Measurements from ENCODE around the gene ADCY1. TPM values are rescaled to one million over a fixed set of nuclear protein-coding genes. Genes with fewer than 3 reads are reported as not detected.
"Not testable (repeated sequence)": the region's sequence is repeated elsewhere in the genome, so short reads cannot be mapped to it uniquely, and the experiment has no call there.

The ADCY1 gene
- polyA plus RNA-seq (2013, experiment 1 of 2) = 1.8 TPM
- 2.1 TPM for polyA plus RNA-seq (2013, experiment 2 of 2)

GRCh38 chr7:45573661-45574415, at the start of gene ADCY1:
ADCY1 (plus strand) TSS chr7:45574368; CDS start chr7:45574544, 176 bp downstream.
- peak within 1 kb of the TSS; percentile 50 for H3K4me3 ChIP-seq (ENCODE audit: extremely low read depth, insufficient read depth, low read length, poor library complexity, severe bottlenecking)
- 13 to 14% methylated on average over 26 to 46 of the region's 74 CpGs for WGBS, 2 experiments (ENCODE audit: insufficient coverage in 2 of 2)
- no peaks in the 10 kb centered on the region for H3K36me3 ChIP-seq (ENCODE audit: control insufficient read depth, insufficient read depth, low read length)
- H3K27ac ChIP-seq (ENCODE audit: low read depth, low read length, severe bottlenecking) = no peak within 1 kb of the TSS
- H3K4me1 ChIP-seq (ENCODE audit: control insufficient read depth, insufficient read depth, low read length, poor library complexity, severe bottlenecking) = no peaks in the 10 kb centered on the region
- H3K9me3 ChIP-seq (ENCODE audit: control insufficient read depth, low read length) = no peaks in the 10 kb centered on the region

- Histone ChIP-seq H3K27ac (ENCODE audit: low read depth, low read length, severe bottlenecking) (no peak overlapping the region), H3K4me3 (ENCODE audit: extremely low read depth, insufficient read depth, low read length, poor library complexity, severe bottlenecking) (no peak overlapping the region), H3K4me1 (ENCODE audit: control insufficient read depth, insufficient read depth, low read length, poor library complexity, severe bottlenecking) (no peaks in the 10 kb centered on the region), H3K36me3 (ENCODE audit: control insufficient read depth, insufficient read depth, low read length) (no peaks in the 10 kb centered on the region), H3K9me3 (ENCODE audit: control insufficient read depth, low read length) (peaks cover 4% of the 10 kb centered on the region)
- 83 to 93% methylated on average over 2 to 3 of the region's 5 CpGs for WGBS, 2 experiments (ENCODE audit: insufficient coverage in 2 of 2)
Measured at GRCh38 chr7:45524445-45524844, 49.7 kb upstream of the ADCY1 start.

- H3K4me1 ChIP-seq (ENCODE audit: control insufficient read depth, insufficient read depth, low read length, poor library complexity, severe bottlenecking) = no peaks in the 10 kb centered on the region
- H3K9me3 ChIP-seq (ENCODE audit: control insufficient read depth, low read length) = peaks cover 4% of the 10 kb centered on the region
- H3K4me3 ChIP-seq (ENCODE audit: extremely low read depth, insufficient read depth, low read length, poor library complexity, severe bottlenecking) = no peak overlapping the region
- H3K36me3 ChIP-seq (ENCODE audit: control insufficient read depth, insufficient read depth, low read length) = no peaks in the 10 kb centered on the region
- H3K27ac ChIP-seq (ENCODE audit: low read depth, low read length, severe bottlenecking) = no peak overlapping the region
Measured at GRCh38 chr7:45525057-45525456, 49.1 kb upstream of the ADCY1 start.

DNA sequence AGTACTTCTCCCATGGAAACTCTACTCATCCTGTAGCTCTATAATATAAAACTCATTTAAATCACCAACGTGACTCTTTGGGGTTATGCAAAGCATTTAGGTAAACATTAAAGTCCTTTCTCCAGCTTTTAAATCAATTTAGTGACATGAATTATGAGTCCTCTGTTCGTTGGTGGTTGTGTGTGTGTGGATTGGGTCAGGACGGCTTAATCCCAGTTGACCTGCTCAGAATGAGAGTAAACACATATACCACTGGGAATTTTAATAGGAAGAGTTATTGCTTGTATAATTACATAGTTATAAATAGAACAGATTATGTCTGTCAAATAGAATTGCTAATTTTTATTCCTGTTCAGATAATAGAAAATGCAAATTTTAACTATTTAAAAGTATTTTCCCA, 30.7 kb upstream of the ADCY1 start:
- H3K9me3 ChIP-seq (ENCODE audit: control insufficient read depth, low read length) = peaks cover 5% of the 10 kb centered on the region
- no peaks in the 10 kb centered on the region for H3K4me1 ChIP-seq (ENCODE audit: control insufficient read depth, insufficient read depth, low read length, poor library complexity, severe bottlenecking)
- no peaks in the 10 kb centered on the region for H3K36me3 ChIP-seq (ENCODE audit: control insufficient read depth, insufficient read depth, low read length)
- 80% methylated on average over 1 of the region's 3 CpGs; no CpG with 5 or more reads in 1 of the 2 experiments for WGBS, 2 experiments (ENCODE audit: insufficient coverage in 2 of 2)
- H3K4me3 ChIP-seq (ENCODE audit: extremely low read depth, insufficient read depth, low read length, poor library complexity, severe bottlenecking) = no peak overlapping the region
- no peak overlapping the region for H3K27ac ChIP-seq (ENCODE audit: low read depth, low read length, severe bottlenecking)

DNA sequence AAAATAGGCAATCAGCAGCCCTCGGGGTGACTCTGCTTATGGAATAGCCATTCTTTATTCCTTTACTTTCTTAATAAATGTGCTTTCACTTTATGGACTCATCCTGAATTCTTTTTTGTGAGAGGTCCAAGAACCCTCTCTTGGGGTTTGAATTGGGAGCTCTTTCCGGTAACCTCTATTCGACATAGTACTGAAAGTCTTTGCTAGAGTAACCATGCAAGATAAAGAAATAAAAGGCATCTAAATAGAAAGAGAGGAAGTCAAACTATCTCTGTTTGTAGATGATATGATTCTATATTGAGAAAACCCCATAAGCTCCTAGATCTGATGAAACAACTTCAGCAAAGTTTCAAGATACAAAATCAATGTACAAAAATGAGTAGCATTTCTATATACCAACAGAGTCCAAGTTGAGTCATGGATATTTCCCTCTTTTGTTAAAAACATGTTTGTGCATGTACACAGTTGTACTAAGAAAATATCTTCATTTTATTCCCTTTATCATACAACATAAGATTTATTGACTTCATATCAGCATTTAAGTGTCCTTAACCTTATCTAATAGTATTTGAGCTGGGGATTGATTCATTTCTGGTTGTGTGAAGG, 29.0 kb upstream of the ADCY1 start:
- not testable (repeated sequence) for H3K27ac ChIP-seq (ENCODE audit: low read depth, low read length, severe bottlenecking); H3K9me3 ChIP-seq (ENCODE audit: control insufficient read depth, low read length); H3K4me1 ChIP-seq (ENCODE audit: control insufficient read depth, insufficient read depth, low read length, poor library complexity, severe bottlenecking); H3K4me3 ChIP-seq (ENCODE audit: extremely low read depth, insufficient read depth, low read length, poor library complexity, severe bottlenecking); H3K36me3 ChIP-seq (ENCODE audit: control insufficient read depth, insufficient read depth, low read length)
- no CpG with 5 or more reads among the region's 3 CpGs for WGBS, 2 experiments (ENCODE audit: insufficient coverage in 2 of 2)

DNA sequence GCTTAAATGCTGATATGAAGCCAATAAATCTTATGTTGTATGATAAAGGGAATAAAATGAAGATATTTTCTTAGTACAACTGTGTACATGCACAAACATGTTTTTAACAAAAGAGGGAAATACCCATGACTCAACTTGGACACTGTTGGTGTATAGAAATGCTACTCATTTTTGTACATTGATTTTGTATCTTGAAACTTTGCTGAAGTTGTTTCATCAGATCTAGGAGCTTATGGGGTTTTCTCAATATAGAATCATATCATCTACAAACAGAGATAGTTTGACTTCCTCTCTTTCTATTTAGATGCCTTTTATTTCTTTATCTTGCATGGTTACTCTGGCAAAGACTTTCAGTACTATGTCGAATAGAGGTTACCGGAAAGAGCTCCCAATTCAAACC, 25.3 kb upstream of the ADCY1 start:
- not testable (repeated sequence) for H3K9me3 ChIP-seq (ENCODE audit: control insufficient read depth, low read length); H3K36me3 ChIP-seq (ENCODE audit: control insufficient read depth, insufficient read depth, low read length); H3K4me1 ChIP-seq (ENCODE audit: control insufficient read depth, insufficient read depth, low read length, poor library complexity, severe bottlenecking); H3K4me3 ChIP-seq (ENCODE audit: extremely low read depth, insufficient read depth, low read length, poor library complexity, severe bottlenecking); H3K27ac ChIP-seq (ENCODE audit: low read depth, low read length, severe bottlenecking)
- WGBS, 2 experiments (ENCODE audit: insufficient coverage in 2 of 2) = no CpG with 5 or more reads among the region's 2 CpGs

DNA sequence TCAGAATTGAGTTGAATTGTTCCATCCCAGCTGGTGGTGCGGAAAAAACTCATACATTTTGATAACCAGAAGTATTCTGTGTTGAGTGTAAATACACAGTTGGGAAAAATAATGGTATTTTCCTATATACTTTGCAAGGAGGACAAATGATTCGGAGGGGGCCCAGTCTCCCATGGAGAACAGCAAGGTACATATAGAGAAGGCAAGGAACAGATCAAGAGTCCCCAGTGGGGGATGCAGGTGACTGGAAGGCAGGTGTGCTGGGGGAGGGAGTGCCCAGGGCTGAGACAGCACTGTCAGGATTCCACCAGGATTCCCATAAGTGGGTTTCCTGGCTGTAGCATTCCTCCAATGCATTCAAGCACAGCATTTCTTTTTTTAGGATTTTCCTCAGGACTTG, 10.8 kb upstream of the ADCY1 start:
- 94 to 100% methylated on average over 1 to 2 of the region's 2 CpGs for WGBS, 2 experiments (ENCODE audit: insufficient coverage in 2 of 2)
- H3K4me1 ChIP-seq (ENCODE audit: control insufficient read depth, insufficient read depth, low read length, poor library complexity, severe bottlenecking) = no peaks in the 10 kb centered on the region
- no peak overlapping the region for H3K27ac ChIP-seq (ENCODE audit: low read depth, low read length, severe bottlenecking)

DNA sequence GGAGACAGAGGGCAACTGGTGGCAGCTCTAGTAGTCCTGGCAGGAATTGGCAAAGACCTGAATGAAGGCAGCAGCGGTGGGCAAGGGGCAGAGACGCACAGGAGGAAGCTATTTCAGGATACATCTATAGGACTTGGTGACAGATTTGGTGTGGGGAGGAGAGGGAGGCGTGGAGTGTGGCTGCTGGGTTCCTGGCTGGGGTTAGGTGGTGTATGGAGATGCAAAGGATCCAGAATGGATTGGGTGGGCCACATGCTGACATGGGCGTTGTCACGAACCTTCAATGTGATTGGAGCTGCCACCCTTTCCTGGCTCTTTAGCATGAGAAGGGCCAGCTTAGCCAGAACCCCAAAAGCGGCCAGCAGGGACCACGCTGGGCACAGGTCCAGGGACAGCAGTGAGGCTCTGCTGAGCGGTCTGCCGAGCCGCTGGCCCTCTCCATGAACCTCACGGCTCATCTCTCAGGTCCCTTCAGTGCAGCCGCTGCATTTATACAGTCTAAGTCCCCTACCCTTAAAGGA, 10.2 kb upstream of the ADCY1 start:
- Histone ChIP-seq H3K4me3 (ENCODE audit: extremely low read depth, insufficient read depth, low read length, poor library complexity, severe bottlenecking) (no peak overlapping the region), H3K36me3 (ENCODE audit: control insufficient read depth, insufficient read depth, low read length) (no peaks in the 10 kb centered on the region), H3K27ac (ENCODE audit: low read depth, low read length, severe bottlenecking) (no peak overlapping the region), H3K4me1 (ENCODE audit: control insufficient read depth, insufficient read depth, low read length, poor library complexity, severe bottlenecking) (no peaks in the 10 kb centered on the region), H3K9me3 (ENCODE audit: control insufficient read depth, low read length) (peaks cover 10% of the 10 kb centered on the region)
- 74 to 75% methylated on average over 11 to 12 of the region's 12 CpGs for WGBS, 2 experiments (ENCODE audit: insufficient coverage in 2 of 2)

More for the DNA sequence above, 10.8 kb upstream of the ADCY1 start:
- no peaks in the 10 kb centered on the region for H3K36me3 ChIP-seq (ENCODE audit: control insufficient read depth, insufficient read depth, low read length)
- peaks cover 10% of the 10 kb centered on the region for H3K9me3 ChIP-seq (ENCODE audit: control insufficient read depth, low read length)
- no peak overlapping the region for H3K4me3 ChIP-seq (ENCODE audit: extremely low read depth, insufficient read depth, low read length, poor library complexity, severe bottlenecking)

DNA sequence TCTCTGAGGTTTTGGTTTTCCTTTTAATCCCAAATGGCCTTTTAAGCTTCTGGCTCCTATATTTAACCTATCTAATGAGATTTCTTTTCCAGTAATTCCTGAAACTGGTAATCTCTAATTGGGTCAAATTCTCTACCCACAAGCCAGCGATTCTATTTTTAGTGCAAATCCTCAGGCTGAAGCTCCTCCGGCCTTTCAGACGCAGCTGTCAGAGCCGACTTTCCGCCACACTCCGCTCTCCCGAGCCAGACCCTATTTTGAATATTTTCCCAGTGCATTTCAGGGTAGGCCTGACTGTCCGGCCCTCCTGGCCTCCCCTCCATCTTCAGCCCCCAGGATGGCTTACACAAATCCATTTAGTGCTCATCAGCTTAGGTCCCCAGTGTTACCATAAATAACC, 9.7 kb upstream of the ADCY1 start:
- no peak overlapping the region for H3K27ac ChIP-seq (ENCODE audit: low read depth, low read length, severe bottlenecking)
- H3K4me1 ChIP-seq (ENCODE audit: control insufficient read depth, insufficient read depth, low read length, poor library complexity, severe bottlenecking) = no peaks in the 10 kb centered on the region
- H3K36me3 ChIP-seq (ENCODE audit: control insufficient read depth, insufficient read depth, low read length) = no peaks in the 10 kb centered on the region
- WGBS, 2 experiments (ENCODE audit: insufficient coverage in 2 of 2) = 79 to 83% methylated on average over 8 of the region's 8 CpGs
- peaks cover 10% of the 10 kb centered on the region for H3K9me3 ChIP-seq (ENCODE audit: control insufficient read depth, low read length)
- no peak overlapping the region for H3K4me3 ChIP-seq (ENCODE audit: extremely low read depth, insufficient read depth, low read length, poor library complexity, severe bottlenecking)

DNA sequence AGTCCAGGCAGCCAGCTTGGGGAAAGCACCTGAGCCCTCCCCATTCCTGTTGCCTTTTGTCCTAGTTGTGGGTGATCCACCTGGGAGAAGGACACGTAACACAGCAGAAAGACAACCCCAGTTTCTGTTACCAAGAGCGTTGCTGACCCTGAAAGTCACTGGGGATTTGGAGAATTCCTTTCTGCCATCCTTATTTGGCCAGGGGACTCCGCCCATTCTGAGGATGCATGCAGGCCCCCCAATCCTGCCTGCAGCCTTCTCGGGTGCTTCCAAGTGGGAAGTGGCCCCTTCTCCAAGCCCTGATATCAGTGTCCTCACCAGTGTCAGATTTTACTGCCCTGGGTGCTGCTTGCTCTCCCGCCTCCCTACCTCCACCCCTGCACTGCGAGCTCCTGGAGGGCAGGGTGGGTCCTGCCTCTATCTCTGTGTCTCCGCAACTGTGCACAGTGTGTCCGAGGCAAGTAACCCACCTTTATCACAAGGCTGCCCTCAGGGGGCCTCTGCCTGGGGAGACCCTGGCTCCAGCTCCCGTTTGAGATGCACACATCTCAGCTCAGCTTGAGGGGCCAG, 9.2 kb upstream of the ADCY1 start:
- no peaks in the 10 kb centered on the region for H3K36me3 ChIP-seq (ENCODE audit: control insufficient read depth, insufficient read depth, low read length)
- no peaks in the 10 kb centered on the region for H3K4me1 ChIP-seq (ENCODE audit: control insufficient read depth, insufficient read depth, low read length, poor library complexity, severe bottlenecking)
- H3K27ac ChIP-seq (ENCODE audit: low read depth, low read length, severe bottlenecking) = no peak overlapping the region
- 86 to 90% methylated on average over 4 to 8 of the region's 9 CpGs for WGBS, 2 experiments (ENCODE audit: insufficient coverage in 2 of 2)
- H3K9me3 ChIP-seq (ENCODE audit: control insufficient read depth, low read length) = peaks cover 5% of the 10 kb centered on the region
- H3K4me3 ChIP-seq (ENCODE audit: extremely low read depth, insufficient read depth, low read length, poor library complexity, severe bottlenecking) = no peak overlapping the region

GRCh38 chr7:45566386-45566785, 7.8 kb upstream of the ADCY1 start:
- Histone ChIP-seq H3K27ac (ENCODE audit: low read depth, low read length, severe bottlenecking) (no peak overlapping the region), H3K9me3 (ENCODE audit: control insufficient read depth, low read length) (no peaks in the 10 kb centered on the region), H3K36me3 (ENCODE audit: control insufficient read depth, insufficient read depth, low read length) (no peaks in the 10 kb centered on the region), H3K4me1 (ENCODE audit: control insufficient read depth, insufficient read depth, low read length, poor library complexity, severe bottlenecking) (no peaks in the 10 kb centered on the region), H3K4me3 (ENCODE audit: extremely low read depth, insufficient read depth, low read length, poor library complexity, severe bottlenecking) (no peak overlapping the region)
- WGBS, 2 experiments (ENCODE audit: insufficient coverage in 2 of 2) = 89 to 96% methylated on average over 3 to 4 of the region's 5 CpGs

All from mesodermal cell (in vitro differentiated cells).